ENCODE results near the gene KRTAP21-3.

DNA sequence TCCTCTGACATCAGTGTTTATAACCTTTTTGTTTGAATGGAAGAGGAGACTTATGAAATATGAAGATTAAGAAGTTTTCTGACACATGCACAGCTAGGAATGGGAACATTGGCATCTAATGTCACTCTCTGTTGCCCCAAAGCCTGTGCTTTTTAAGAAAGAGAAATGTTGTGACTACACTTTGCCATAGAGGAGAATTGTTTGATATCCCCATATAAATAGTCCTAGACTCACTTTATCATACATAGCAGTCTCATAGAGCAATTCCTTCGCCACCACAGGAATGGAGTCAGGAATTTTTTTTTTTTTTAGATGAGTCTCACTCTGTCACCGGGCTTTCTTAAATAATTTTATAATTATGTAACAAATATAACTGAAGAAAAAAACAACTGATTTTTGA is 1.5 kb downstream of the KRTAP21-3 start:
- TF ChIP-seq, protein P1, sequence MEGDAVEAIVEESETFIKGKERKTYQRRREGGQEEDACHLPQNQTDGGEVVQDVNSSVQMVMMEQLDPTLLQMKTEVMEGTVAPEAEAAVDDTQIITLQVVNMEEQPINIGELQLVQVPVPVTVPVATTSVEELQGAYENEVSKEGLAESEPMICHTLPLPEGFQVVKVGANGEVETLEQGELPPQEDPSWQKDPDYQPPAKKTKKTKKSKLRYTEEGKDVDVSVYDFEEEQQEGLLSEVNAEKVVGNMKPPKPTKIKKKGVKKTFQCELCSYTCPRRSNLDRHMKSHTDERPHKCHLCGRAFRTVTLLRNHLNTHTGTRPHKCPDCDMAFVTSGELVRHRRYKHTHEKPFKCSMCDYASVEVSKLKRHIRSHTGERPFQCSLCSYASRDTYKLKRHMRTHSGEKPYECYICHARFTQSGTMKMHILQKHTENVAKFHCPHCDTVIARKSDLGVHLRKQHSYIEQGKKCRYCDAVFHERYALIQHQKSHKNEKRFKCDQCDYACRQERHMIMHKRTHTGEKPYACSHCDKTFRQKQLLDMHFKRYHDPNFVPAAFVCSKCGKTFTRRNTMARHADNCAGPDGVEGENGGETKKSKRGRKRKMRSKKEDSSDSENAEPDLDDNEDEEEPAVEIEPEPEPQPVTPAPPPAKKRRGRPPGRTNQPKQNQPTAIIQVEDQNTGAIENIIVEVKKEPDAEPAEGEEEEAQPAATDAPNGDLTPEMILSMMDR (IDR thresholded peaks at IDR 0.05), result no peak
- TF ChIP-seq POLR2A (IDR thresholded peaks at IDR 0.05), result no peak
- TF ChIP-seq POLR2AphosphoS5 (IDR thresholded peaks at IDR 0.05), result no peak
